GM20000 (cell line): ENCODE results near the gene AFP.

Experiments
- DNase-seq: peaks from one replicate; pipeline ENCODE4 v3.0.0; 2012; ENCODE audit warnings: low spot score
- CTCF ChIP-seq: IDR thresholded peaks from 2 replicates; pipeline ENCODE4 v1.5.1; 2012; ENCODE audit warnings: mild to moderate bottlenecking, control low read depth; ENCODE audit errors: extremely low read depth, missing control alignments

AFP gene

GRCh38 chr4:73499996-73500765 is 64.2 kb downstream of the AFP start:
- TF ChIP-seq CTCF, result no peak
- no peak for DNase-seq

- no peak for TF ChIP-seq CTCF
- DNase-seq, result no peak
These were observed 65.7 kb downstream of the AFP start for GRCh38 chr4:73501664-73502265.

GRCh38 chr4:73505567-73505966 is 69.5 kb downstream of the AFP start:
- DNase-seq, result no peak
- TF ChIP-seq CTCF, result no peak
